Brain microvascular endothelial cell (primary cell): Measurements from ENCODE around the gene ZC3H7B.

Source experiments
- DNase-seq: peaks from one replicate; pipeline ENCODE4 v3.0.0-alpha.2; 2020
- H3K27ac ChIP-seq: fragments of 250-450 bp; sonication (Bioruptor Pico); 2 replicates; pipeline ENCODE4 v1.5.1; 2020; ENCODE audit warnings: mild to moderate bottlenecking, moderate library complexity
- H3K27me3 ChIP-seq: fragments of 250-450 bp; sonication (Bioruptor Pico); replicated peaks from 2 replicates; pipeline ENCODE4 v1.5.1; 2020; ENCODE audit warnings: mild to moderate bottlenecking
- H3K36me3 ChIP-seq: fragments of 250-450 bp; sonication (Bioruptor Pico); replicated peaks from 2 replicates; pipeline ENCODE4 v1.5.1; 2020; ENCODE audit warnings: mild to moderate bottlenecking
- H3K4me3 ChIP-seq: 2 replicates; pipeline ENCODE4 v1.5.1; 2011; ENCODE audit warnings: low read depth, mild to moderate bottlenecking, control low read depth, low read length, moderate library complexity
- in situ Hi-C: cut with HindIII; loops from 2 replicates; pipeline ENCODE4 v1.10.0; 2017; ENCODE audit warnings: low sequenced_read_pairs, low pct_ligation_motif_present
- TF ChIP-seq, protein P1 (sequence below): IDR thresholded peaks from 2 replicates; pipeline ENCODE4 v1.5.1; 2011; ENCODE audit warnings: low read depth, mild to moderate bottlenecking, moderate library complexity, low read length, control low read depth, inconsistent platforms; ENCODE audit errors: missing control alignments

The ZC3H7B gene

DNA sequence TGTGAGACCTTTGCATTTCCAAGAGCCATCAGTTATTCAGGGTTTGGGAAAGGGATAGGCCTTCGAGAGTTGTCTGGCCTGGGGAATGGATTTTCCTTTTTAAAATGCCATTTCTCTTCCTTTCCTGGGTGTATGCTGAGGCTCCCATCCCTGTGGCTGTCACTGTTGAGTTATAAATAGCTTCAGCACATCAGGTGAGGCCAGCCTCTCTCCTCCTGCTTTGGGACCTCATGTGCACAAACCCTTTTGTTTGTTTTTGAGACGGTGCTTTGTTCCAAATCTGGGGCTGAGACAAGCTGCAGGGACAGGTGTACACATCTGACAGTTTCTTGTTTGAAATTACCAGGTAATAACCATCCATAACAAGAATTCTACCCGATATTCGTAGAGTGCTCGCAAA is 81.8 kb downstream of the ZC3H7B start:
- TF ChIP-seq, protein P1, sequence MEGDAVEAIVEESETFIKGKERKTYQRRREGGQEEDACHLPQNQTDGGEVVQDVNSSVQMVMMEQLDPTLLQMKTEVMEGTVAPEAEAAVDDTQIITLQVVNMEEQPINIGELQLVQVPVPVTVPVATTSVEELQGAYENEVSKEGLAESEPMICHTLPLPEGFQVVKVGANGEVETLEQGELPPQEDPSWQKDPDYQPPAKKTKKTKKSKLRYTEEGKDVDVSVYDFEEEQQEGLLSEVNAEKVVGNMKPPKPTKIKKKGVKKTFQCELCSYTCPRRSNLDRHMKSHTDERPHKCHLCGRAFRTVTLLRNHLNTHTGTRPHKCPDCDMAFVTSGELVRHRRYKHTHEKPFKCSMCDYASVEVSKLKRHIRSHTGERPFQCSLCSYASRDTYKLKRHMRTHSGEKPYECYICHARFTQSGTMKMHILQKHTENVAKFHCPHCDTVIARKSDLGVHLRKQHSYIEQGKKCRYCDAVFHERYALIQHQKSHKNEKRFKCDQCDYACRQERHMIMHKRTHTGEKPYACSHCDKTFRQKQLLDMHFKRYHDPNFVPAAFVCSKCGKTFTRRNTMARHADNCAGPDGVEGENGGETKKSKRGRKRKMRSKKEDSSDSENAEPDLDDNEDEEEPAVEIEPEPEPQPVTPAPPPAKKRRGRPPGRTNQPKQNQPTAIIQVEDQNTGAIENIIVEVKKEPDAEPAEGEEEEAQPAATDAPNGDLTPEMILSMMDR: no peak
- Histone ChIP-seq H3K4me3 (no peak overlapping the region), H3K36me3 (no peaks in the 10 kb centered on the region), H3K27ac (no peak overlapping the region), H3K27me3 (no peaks in the 10 kb centered on the region)
- in situ Hi-C loops: no loop called here
- DNase-seq: no peak

DNA sequence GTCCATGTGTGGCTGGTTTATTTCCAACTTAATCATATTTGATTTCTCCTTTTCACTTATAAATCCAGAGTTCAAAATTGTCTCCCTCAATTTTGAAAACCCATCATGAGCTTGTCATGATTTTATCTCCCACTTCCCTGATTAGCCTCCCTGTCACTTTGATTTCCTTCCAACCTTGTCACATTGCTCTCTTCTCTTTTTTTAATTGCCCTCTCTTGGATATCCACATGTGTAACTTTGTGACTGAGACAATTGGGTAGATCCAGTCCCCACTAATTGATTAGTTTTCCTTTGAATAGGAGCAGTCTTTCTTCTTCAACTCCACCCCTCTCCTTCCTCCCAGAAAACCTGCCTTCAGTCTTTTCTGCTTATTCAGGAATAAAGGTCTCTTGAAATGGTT is 82.8 kb downstream of the ZC3H7B start:
- TF ChIP-seq, protein P1: no peak
- no peaks in the 10 kb centered on the region for H3K36me3 ChIP-seq
- DNase-seq: no peak
- no peaks in the 10 kb centered on the region for H3K27me3 ChIP-seq
- in situ Hi-C loops: no loop called here
- H3K4me3 ChIP-seq: no peak overlapping the region
- no peak overlapping the region for H3K27ac ChIP-seq

DNA sequence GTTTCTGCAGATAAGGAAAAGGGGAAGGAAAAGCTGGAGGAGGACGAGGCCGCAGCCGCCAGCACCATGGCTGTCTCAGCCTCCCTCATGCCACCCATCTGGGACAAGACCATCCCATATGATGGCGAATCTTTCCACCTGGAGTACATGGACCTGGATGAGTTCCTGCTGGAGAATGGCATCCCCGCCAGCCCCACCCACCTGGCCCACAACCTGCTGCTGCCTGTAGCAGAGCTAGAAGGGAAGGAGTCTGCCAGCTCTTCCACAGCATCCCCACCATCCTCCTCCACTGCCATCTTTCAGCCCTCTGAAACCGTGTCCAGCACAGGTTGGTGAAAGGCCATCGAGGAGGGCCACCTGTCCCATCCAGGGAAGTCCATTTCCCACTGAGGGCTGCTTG is 86.0 kb downstream of the ZC3H7B start:
- H3K4me3 ChIP-seq: no peak overlapping the region
- DNase-seq: no peak
- TF ChIP-seq, protein P1: no peak
- in situ Hi-C loops: no loop called here
- H3K36me3 ChIP-seq: no peaks in the 10 kb centered on the region
- no peaks in the 10 kb centered on the region for H3K27me3 ChIP-seq
- H3K27ac ChIP-seq: no peak overlapping the region

DNA sequence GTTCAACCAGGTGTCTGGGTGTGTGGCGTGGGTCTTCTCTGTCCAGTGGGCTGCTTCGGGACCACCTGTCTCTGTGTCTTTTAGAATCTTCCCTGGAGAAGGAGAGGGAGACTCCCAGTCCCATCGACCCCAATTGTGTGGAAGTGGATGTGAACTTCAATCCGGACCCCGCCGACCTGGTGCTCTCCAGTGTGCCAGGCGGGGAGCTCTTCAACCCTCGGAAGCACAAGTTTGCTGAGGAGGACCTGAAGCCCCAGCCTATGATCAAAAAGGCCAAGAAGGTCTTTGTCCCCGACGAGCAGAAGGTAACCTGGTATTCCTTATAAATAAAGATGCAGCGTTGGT is 92.7 kb downstream of the ZC3H7B start:
- Histone ChIP-seq H3K36me3 (no peaks in the 10 kb centered on the region), H3K4me3 (no peak overlapping the region), H3K27ac (no peak overlapping the region), H3K27me3 (no peaks in the 10 kb centered on the region)
- in situ Hi-C loops: no loop called here
- TF ChIP-seq, protein P1: no peak
- DNase-seq: no peak

DNA sequence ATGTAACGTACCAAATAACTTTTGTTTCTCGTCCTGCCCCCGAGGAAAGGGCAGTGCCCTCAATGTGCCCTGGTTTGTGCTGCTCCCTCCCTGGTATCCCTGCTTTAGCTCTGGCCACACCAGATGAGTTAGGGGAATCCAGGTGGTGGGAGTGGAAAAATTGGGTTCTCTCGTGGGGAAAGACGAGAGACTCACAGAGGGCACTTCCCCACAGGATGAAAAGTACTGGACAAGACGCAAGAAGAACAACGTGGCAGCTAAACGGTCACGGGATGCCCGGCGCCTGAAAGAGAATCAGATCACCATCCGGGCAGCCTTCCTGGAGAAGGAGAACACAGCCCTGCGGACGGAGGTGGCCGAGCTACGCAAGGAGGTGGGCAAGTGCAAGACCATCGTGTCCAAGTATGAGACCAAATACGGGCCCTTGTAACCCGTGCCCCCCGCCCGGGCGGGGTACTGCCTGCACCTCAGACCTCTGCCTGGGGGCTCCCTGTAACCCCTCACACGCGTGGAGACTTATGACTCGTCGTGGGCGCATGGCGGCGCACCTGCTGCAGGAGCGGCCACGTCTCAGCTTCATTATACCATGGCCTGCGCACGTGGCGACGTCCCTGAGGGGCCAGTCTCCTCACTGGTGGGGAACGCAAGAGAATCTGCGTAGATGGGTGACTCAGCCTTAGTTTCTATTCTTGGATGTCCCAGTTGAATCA is 94.4 kb downstream of the ZC3H7B start:
- in situ Hi-C loops: no loop called here
- H3K27ac ChIP-seq: no peak overlapping the region
- DNase-seq: no peak
- TF ChIP-seq, protein P1: no peak
- no peaks in the 10 kb centered on the region for H3K36me3 ChIP-seq
- H3K27me3 ChIP-seq: no peaks in the 10 kb centered on the region
- no peak overlapping the region for H3K4me3 ChIP-seq
